Activated CD4-positive, alpha-beta T cell treated with anti-CD3 and anti-CD28 coated beads, Interleukin-2, Interleukin-4, amounts not matched to agents 100 ng/mL and 50 ng/mL, durations not matched to agents 16 hours and 8 hours (primary cell): Measurements from ENCODE around the gene BRF1.
A peak's percentile ranks its signal among the peaks of the same experiment; 100 is the strongest.

ENCODE experiments used
- DNase-seq: peaks from one replicate; pipeline ENCODE4 v3.0.0-alpha.2; 2020; ENCODE audit warnings: low spot score

Gene BRF1

GRCh38 chr14:105172476-105172875 lies 128.3 kb downstream of the BRF1 start:
- DNase-seq = no peak

- DNase-seq = no peak
These were observed 129.7 kb downstream of the BRF1 start for GRCh38 chr14:105171004-105171673.

GRCh38 chr14:105169776-105170655 lies 130.8 kb downstream of the BRF1 start:
- DNase-seq = no peak

GRCh38 chr14:105168979-105169507 lies 131.8 kb downstream of the BRF1 start:
- peak; percentile 28 for DNase-seq

- peak; percentile 39 for DNase-seq
These were observed 132.3 kb downstream of the BRF1 start, which contains the start of gene JAG2 for GRCh38 chr14:105168496-105168978. TSS of gene JAG2 (minus strand) at chr14:105168776. CDS start at chr14:105168420, 356 bp downstream.

- DNase-seq = no peak
These were observed 132.7 kb downstream of the BRF1 start for GRCh38 chr14:105168093-105168420.

GRCh38 chr14:105167303-105168092 lies 133.3 kb downstream of the BRF1 start:
- no peak for DNase-seq

GRCh38 chr14:105166571-105167302 lies 134.1 kb downstream of the BRF1 start:
- no peak for DNase-seq

- DNase-seq = no peak
These were observed 134.9 kb downstream of the BRF1 start for GRCh38 chr14:105165761-105166485.

GRCh38 chr14:105165134-105165704 lies 135.6 kb downstream of the BRF1 start:
- DNase-seq = no peak

GRCh38 chr14:105163040-105163742 lies 137.6 kb downstream of the BRF1 start:
- no peak for DNase-seq

- DNase-seq = no peak
These were observed 138.2 kb downstream of the BRF1 start for GRCh38 chr14:105162669-105162979.

GRCh38 chr14:105161964-105162668 lies 138.7 kb downstream of the BRF1 start:
- DNase-seq = no peak

- DNase-seq = no peak
These were observed 139.5 kb downstream of the BRF1 start for GRCh38 chr14:105161309-105161708.

- no peak for DNase-seq
These were observed 140.0 kb downstream of the BRF1 start for GRCh38 chr14:105160776-105161175.

- no peak for DNase-seq
These were observed 141.5 kb downstream of the BRF1 start for GRCh38 chr14:105159344-105159743.
